NCI-H146 treated with DMSO at 0.1 percent for 48 hours (cell line): ENCODE data around the gene GOLGA6L10.
"Not testable (repeated sequence)": the region's sequence is repeated elsewhere in the genome, so short reads cannot be mapped to it uniquely, and the experiment has no call there.

Experiments used
- DNase-seq: peaks from one replicate; lab custom pipeline; 2025; ENCODE audit not compliant: unreplicated experiment; lab: John Stamatoyannopoulos, UW

The GOLGA6L10 gene

DNA sequence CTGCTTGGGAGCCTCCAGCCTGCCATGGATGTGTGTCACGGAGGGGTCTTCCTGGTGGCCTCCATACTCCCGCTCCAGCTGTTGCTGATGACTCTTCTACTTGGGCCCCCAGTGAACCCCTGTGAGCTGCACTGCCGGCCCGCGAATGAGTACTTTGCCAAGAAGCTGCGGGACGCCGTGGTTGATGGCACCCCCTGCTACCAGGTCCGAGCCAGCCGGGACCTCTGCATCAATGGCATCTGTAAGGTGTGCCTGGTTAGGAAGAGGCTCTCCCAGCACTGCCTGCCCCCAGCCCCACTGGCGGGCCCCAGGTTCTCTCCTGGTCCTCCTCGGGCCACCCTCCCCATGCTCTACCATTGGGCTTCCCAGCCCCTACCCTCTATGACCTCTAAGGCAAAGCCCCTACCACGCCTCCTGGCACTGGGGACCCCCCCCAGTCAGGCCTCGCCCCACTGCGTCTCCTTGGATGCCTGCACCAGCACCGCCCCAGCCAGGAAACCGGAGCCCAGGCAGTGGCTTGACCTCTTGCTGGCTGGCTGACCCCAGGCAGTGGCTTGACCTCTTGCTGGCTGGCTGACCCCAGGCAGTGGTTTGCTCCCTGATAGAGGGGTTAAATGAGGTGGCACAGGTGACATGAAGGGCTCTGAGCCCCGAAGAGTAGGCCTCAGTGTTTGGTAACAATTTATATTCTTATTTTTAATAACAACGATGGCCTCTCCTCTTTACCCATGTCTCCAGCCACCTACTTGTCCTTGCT, 29.6 kb downstream of the GOLGA6L10 start:
- not testable (repeated sequence) for DNase-seq

GRCh38 chr15:82318281-82318680, 31.0 kb downstream of the GOLGA6L10 start:
- DNase-seq, result not testable (repeated sequence)

- DNase-seq, result not testable (repeated sequence)
Observed at GRCh38 chr15:82317516-82317915, 31.8 kb downstream of the GOLGA6L10 start.

DNA sequence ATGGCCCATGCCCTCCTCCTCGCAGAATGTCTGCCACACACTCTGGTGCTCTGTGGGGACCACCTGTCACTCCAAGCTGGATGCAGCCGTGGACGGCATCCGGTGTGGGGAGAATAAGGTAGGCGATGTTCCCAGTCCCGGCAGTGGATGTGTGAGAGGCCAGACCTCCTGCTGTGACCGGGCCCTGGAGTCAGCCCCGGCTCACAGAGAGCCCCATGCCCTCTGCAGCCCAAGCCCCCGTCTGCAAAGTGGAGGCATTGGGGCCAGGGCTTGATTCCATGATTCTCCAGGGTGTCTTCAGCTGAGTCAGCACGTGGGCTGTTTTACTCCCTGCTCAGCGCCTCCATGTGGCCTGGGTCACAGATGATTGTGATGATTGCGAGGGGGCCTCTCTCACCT, 32.2 kb downstream of the GOLGA6L10 start:
- no peak for DNase-seq

DNA sequence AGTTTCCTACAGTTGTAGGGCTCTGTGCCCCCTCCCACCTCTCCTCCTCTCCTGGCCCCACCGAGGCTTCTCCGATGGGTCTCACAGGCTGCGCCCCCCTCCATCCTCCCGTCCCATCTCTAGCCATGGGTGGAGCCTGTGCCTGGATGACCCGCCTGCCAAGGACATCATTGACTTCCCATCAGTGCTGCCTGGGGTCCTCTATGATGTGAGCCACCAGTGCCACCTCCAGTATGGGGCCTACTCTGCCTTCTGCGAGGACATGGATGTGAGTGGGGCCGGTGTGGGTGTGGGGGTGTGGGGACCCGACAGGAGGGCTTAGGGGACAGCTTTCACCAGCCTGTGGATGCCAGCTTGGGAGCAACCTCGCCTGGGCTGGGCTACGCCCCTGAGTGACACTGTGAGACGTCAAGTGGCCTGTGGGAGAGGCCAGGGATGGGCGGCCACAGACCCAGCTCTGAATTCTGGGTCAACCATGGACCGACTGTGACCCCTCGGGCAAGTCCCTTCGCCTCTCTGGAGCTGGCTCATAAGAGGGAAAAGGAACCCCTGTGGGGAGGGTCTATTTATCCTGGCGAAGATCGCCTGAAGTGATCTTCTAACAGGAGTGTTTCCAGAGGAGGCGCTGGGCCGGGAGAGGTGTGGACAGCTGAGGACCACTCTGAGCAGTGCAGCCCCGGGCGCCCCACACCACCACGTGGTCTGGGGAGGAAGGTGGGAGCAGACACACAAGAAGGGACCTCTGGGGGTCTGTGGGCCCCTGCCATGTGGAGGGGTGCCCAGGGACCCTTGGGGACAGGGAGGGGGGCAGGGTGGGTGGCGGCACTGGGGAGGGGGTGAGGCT, 32.8 kb downstream of the GOLGA6L10 start:
- not testable (repeated sequence) for DNase-seq

GRCh38 chr15:82315519-82316246, 33.6 kb downstream of the GOLGA6L10 start:
- DNase-seq, result no peak

DNA sequence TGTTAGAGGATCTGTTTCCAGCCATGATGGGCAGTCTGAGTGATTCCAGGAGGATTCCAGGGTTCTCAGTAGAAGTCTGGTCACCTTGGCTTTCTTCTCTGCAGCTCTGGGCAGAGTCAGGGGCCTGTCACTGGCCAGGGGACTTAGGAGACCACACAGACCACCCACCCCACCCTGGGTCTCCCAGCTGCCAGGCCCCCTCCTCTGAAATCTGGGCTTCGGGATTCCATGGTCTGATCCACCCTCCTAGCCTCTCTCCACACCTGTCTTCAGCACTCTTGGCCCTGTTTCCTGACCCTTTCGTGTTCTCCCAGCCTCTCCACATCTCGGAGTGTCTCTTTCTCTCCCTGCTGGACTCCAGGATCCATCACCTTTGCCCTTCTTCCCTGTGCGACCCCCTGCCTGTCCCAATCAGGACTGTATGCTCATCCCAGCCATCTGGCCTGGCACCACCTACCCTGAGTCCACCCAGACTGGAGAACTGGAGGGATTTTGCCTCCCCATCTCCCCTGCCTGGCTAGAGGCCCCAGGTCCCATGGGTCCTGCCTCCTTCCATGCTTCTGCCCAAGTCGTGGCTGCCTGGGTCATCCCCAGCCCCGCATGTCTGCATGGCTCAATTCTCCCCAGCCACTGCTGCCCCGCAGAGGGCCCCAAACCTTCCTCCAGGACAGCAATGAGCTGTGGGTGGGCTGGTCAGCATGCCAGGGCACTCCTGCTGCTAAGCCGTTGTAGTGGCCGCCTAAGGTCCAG, 34.3 kb downstream of the GOLGA6L10 start:
- DNase-seq, result no peak

- DNase-seq, result not testable (repeated sequence)
Observed at GRCh38 chr15:82313951-82314768, 35.1 kb downstream of the GOLGA6L10 start.

DNA sequence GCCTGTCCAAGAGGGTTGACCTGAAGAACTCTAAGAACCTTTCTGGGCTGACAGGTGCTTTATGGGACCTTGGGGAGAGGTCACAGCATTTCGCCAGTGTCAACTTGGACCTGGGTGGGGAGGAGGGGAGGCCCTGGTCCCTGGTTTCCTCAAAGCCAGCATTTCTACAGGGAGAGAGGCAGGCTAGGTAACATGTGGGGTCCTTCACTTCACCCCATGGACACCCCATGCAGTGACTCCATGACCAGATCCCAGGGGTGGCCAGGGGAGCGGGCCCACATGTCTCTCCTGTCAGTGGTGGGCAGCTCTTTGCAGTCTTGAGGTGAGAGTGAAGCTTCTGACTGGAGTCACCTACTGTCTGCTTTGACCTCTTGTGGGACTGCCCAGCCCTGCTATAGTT, 35.8 kb downstream of the GOLGA6L10 start:
- no peak for DNase-seq

DNA sequence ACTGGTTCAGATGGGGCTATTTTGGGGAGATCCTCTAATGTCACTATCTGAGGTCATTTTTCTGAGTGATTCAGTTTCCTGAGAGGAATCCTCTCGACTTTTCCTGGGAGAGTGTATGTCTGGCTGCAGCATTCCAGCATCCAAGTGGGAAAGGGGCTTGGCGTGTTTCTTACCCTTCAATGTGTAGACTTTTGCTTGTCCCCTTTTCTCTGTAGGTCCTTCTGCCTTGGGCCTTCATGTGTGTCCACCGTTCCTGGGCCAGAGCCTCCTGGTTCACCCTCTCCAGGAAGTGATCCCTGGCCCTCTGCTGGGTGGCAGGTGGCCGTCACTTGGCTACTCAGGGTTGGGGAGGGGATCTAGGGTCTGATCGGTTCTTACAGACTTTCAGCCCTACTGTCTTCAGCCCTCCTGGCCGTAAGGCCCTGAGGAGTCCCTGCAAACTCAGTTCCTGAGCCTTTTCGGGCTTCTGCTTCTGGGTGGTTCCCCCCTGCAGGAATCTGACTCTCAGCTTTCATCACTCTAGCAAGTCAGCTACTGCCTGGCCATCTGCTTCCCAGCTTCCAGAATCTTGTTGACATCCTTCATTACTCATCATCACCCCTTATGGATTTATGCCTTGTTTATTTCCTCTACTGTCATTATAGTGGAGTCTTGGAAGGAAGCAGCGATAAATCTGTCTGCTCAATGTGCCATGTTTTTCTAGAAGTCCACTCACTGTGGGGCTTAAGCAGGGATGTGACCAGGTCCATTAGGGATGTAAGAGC, 36.5 kb downstream of the GOLGA6L10 start:
- DNase-seq, result no peak

- DNase-seq, result not testable (repeated sequence)
Observed at GRCh38 chr15:82311321-82311720, 38.0 kb downstream of the GOLGA6L10 start.

DNA sequence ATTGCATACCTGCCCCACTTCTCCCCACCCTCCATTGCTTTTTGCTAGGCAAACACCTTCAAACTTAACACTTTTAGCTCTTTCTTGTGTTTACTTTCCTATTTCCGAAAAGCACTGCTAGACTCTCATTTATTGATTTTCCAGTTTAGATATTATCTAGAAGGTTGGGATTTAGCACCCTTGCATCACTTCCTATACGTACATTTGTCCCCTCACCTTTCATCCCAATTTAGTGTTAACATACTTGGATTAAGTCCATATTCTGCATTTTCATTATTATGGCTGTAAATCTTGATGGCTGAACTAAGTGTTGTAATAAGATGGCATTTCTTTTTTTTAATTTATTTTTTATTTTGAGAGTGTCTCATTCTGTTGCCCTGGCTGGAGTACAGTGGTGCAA, 39.5 kb downstream of the GOLGA6L10 start:
- DNase-seq, result no peak

DNA sequence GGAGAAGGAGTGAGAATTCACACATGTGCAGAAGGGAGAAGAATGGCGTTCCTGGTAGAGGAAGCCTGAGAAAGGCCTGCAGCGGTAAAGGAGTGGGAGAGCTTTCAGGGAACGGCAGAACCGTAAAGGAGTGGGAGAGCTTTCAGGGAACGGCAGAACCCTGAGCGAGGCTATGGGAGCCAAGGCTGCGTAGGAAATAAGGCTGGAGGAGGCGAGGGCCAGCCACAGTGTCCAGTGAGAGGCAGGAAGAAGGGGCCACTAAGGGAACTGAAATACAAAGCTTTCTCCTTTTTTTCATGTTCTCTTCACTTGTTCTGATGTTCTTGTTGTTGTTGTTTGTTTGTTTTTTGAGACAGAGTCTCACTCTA, 41.6 kb downstream of the GOLGA6L10 start:
- DNase-seq, result no peak

DNA sequence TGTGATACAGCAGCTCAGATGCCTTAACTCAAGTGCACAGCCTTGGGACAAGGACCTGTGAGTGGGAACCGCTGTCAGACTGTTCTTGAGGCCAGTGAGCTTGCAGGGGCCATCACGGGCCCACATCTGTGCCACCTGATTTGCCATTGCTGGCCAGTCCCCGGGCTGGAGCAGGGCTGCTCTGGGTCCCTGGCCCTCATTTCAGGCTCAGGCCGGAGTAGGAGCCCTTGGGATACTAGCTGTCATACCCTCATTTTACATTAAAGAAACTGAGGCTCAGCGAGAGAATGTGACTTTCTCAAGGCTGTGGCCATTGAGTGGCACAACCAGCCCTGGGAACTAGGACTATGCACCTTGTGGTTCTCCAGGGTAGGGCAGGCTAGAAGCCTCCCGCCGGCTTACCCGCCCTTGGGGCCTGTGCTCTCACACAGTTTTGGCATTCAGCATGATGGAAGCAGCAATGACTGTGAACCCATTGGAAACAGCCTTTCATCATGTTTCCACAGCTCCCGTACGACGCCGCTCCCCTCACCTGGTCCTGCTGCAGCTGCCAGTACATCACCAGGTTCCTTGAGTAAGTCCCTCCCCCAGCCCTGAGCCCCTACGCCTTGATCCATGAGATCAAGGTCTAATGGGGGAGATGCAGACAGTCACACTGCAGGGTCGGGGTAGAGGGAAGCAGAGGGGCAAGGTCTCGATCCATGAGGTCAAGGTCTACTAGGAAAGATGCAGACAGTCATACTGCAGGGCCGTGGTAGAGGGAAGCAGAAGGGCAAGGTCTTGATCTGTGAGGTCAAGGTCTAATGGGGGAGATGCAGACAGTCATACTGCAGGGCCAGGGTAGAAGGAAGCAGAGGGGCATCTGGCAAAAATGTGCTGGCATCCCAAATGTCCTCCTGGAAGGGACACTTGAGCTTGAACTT, 42.2 kb downstream of the GOLGA6L10 start:
- DNase-seq, result no peak

DNA sequence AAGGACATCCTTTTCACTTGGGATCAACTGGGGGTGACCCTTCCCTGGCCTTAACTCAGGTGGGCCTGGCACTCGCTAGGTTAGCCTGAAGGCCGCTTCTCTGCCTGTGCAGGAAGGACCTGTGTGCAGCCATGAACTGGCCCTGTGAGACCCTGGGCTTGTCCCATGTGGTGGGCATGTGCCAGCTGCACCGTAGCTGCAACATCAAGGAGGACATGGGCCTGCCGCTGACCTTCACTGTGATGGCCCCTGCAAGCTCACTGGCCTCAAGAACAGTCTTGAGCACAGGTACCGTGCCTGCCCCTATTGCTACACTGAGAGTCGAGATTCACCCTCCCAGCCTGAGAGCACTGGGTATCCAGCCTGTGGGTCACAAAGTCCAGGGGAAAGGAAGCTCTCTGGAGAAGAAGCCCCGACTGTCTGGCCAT, 43.6 kb downstream of the GOLGA6L10 start:
- DNase-seq, result no peak

DNA sequence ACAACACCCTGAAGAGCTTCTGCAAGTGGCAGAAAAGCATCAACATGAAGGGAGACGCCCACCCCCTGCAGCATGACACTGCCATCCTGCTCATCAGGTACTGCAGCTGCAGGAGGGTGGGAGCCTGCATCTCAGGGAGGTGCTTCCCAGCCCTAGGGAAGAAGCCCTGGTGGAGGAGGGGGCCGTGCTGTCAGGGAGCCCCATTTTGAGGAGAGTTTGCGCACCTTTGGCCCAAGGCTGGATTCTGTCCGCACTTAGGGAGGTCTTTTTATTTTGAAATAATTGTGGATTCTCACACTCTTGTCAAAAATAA, 44.5 kb downstream of the GOLGA6L10 start:
- DNase-seq, result no peak

DNA sequence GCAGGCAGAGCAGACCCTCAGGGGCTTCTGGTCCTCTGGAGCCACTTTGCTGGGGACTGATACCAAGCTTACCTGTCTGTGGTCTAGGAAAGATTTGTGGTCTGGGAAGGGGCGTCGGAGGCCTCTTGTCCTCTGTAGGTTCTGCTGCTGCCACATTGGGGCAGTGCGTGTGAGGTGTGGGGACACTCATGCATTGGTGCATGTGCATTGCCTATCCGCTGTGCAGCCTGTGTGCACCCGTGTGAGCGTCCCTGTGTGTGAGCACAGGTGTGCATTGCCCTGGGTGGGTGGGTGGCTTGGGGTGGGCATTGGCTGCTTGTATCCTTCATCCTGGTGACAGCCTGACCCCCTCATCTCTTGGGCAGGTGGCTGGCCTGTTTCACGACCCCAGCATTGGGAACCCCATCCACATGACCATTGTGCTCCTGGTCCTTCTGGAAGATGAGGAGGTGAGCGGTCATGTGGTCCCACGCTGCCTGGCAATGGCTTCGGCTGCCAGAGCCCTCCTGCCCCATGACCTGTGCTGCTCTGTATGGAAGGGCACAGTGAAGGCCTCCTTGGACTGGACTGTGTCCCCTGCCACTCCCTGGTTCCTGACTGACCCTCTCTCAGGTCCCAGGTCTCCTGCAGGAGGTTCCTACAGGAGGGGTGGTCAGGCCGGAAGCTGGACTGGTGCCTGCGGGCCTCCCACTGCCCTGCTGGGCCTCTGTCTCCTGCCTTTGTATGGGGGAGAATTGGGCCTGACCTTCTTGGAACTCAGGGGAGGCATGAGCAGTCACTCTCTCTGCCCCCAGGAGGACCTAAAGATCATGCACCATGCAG, 45.1 kb downstream of the GOLGA6L10 start:
- no peak for DNase-seq
